Left ventricle myocardium inferior (tissue), 1 donor: ENCODE data around the gene ANO9. TPM values are rescaled to one million over a fixed set of nuclear protein-coding genes. Genes with fewer than 3 reads are reported as not detected.
"Not testable (repeated sequence)": the region's sequence is repeated elsewhere in the genome, so short reads cannot be mapped to it uniquely, and the experiment has no call there.

ENCODE experiments used
- DNase-seq: peaks from one replicate; pipeline ENCODE4 v3.0.0-alpha.2; 2020
- H3K27ac ChIP-seq: fragments of 200-600 bp; replicated peaks from 2 replicates; pipeline ENCODE4 v1.8.0; 2021
- H3K27me3 ChIP-seq: fragments of 200-600 bp; 2 replicates; pipeline ENCODE4 v1.8.0; 2021; ENCODE audit warnings: low read depth
- H3K36me3 ChIP-seq: fragments of 200-600 bp; 2 replicates; pipeline ENCODE4 v1.8.0; 2021
- H3K4me1 ChIP-seq: fragments of 200-600 bp; 2 replicates; pipeline ENCODE4 v1.8.0; 2021
- H3K4me3 ChIP-seq: fragments of 200-600 bp; 2 replicates; pipeline ENCODE4 v1.8.0; 2021; ENCODE audit warnings: mild to moderate bottlenecking, moderate library complexity
- H3K9me3 ChIP-seq: fragments of 200-600 bp; replicated peaks from 2 replicates; pipeline ENCODE4 v1.8.0; 2021
- intact Hi-C: fragments of 100-400 bp; cut with micrococcal nuclease; formaldehyde crosslinking; loops from one replicate; pipeline ENCODE4 v1.11.0; 2022
- total RNA-seq: library from RNA; stranded (reverse); fragmentation: NEBNext Ultra II Directional; extraction: Animal tissue kit (Norgen Biotek cat#: 25700); gene quantifications from one replicate; pipeline ENCODE4 v1.2.1, GENCODE V29; 2021
- TF ChIP-seq, protein P1 (sequence below): fragments of 200-600 bp; IDR thresholded peaks from 2 replicates; pipeline ENCODE4 v1.8.0; 2021; ENCODE audit warnings: antibody characterized with exemption, mild to moderate bottlenecking, borderline replicate concordance
- donor health status: DM: no; HTN: yes; CAD: no; lungs with severe emphysema.

Gene ANO9
- total RNA-seq, 1 donor from 2014 or later = 0.11 TPM

DNA sequence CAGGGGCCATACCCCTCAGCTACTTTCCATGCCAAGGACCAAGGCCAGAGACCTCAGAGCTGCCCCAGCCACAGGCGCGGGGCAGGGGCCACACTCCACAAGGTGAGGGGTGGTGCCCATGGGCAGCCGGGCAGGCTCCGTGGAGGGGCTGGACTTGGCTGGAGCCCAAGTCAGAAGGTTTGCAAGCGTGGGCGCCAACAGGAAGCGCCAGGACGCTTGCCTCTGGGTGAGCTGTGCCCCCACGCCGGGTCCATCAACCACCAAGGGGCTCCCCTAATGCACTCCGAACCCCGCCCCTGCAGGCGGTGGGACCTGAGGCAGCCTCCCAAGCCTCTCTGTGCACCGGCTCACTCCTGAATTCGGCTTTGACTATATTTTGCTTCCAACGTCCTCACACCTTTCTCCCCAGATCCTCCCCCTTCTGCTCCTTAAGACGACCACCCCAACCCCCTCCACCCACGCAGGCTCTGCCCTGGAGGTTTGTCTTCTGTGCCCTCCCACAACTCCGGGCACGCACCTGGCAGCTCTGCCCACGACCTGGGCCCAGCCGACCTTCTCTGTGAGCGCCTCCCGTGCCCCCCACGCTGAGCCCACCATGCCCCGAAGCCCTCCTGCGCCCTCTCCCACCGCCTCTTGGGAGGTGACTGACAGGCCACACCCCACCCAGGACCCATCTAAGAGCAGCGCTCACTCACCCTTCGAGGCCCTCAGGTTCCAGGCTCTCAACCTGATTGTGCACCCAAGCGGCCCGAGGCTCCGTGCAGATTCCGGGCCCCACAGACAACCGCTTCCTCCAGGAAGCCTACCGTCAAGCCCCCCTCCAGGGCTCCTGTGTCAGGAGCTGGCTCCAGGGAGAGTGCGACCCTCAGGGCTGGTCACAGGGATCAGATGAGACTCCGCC lies 50.4 kb downstream of the ANO9 start:
- Histone ChIP-seq H3K27me3 (peaks cover 48% of the 10 kb centered on the region), H3K27ac (no peak overlapping the region), H3K36me3 (no peaks in the 10 kb centered on the region), H3K4me1 (peaks cover 2% of the 10 kb centered on the region), H3K9me3 (peaks cover 11% of the 10 kb centered on the region), H3K4me3 (no peak overlapping the region)
- TF ChIP-seq, protein P1, sequence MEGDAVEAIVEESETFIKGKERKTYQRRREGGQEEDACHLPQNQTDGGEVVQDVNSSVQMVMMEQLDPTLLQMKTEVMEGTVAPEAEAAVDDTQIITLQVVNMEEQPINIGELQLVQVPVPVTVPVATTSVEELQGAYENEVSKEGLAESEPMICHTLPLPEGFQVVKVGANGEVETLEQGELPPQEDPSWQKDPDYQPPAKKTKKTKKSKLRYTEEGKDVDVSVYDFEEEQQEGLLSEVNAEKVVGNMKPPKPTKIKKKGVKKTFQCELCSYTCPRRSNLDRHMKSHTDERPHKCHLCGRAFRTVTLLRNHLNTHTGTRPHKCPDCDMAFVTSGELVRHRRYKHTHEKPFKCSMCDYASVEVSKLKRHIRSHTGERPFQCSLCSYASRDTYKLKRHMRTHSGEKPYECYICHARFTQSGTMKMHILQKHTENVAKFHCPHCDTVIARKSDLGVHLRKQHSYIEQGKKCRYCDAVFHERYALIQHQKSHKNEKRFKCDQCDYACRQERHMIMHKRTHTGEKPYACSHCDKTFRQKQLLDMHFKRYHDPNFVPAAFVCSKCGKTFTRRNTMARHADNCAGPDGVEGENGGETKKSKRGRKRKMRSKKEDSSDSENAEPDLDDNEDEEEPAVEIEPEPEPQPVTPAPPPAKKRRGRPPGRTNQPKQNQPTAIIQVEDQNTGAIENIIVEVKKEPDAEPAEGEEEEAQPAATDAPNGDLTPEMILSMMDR = no peak
- DNase-seq = no peak
- intact Hi-C loops = no loop called here

DNA sequence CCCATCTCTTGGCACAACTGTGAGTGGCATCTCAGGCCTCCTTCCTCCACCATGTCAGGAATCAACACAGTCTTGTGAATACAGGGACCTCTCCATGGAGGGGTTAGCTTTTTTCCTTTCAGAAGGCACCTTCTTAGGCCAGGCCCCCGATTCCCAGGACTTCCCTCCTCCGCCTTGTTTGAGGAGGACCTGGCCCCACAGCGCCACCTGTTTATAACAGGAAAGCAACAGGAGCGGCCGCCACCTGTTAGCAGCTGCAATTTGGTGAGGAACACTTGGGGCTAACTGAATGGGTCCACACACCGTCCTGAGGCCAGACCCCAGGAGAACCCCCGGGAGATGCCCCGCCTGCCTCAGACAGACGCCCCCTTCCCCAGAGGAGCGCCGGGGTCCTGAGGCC lies 51.6 kb downstream of the ANO9 start:
- Histone ChIP-seq H3K9me3 (peaks cover 15% of the 10 kb centered on the region), H3K36me3 (no peaks in the 10 kb centered on the region), H3K4me1 (no peaks in the 10 kb centered on the region), H3K27me3 (peaks cover 43% of the 10 kb centered on the region), H3K4me3 (no peak overlapping the region), H3K27ac (no peak overlapping the region)
- TF ChIP-seq, protein P1 = no peak
- intact Hi-C loops = no loop called here
- no peak for DNase-seq

DNA sequence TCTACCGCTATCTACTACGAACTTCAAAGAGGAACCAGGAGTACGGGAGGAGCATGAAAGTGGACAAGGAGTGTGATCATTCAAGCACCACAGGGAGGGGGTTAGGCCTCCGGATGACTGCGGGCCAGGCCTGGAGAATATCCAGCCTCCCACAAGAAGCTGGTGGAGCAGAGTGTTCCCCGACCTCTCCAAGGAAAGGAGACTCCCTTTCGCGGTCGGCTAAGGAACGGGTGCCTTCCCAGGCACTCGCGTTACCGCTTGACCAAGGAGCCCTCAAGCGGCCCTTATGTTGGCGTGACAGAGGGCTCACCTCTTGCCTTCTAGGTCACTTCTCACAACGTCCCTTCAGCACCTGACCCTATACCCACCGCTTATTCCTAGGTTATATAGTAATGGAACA lies 52.4 kb downstream of the ANO9 start:
- H3K36me3 ChIP-seq, H3K27ac ChIP-seq, H3K4me1 ChIP-seq, intact Hi-C loops, DNase-seq, H3K4me3 ChIP-seq: not testable (repeated sequence)
- Histone ChIP-seq H3K9me3 (peaks cover 15% of the 10 kb centered on the region), H3K27me3 (peaks cover 36% of the 10 kb centered on the region)

DNA sequence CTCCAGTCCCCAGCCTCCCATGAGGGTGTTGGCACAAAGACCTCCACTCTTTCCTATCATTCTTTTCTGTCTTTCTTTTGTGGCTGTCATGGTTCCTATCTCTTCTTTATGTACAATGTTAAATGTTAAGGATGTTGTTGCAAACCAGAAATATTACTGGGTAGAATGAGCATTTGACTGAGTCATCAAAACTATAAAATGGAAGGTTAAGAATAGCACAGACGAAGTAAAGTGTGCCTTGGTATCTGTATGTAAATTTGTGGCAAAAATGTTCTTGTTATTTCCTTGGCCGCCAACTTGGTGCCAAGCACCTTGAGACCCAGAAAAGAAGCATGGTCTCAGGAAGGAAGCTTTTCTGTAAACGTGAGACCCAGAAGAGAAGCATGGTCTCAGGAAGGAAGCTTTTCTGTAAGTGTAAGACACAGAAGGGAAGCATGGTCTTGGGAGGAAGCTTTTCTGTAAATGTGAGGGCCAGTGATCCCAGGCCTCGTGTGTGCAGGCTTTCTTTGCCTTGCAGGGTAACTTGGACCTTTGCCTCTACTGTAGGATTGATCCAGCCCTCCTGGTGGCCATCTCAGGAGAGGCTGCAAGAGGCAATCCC lies 54.5 kb downstream of the ANO9 start:
- Histone ChIP-seq H3K4me1 (no peaks in the 10 kb centered on the region), H3K4me3 (no peak overlapping the region), H3K36me3 (no peaks in the 10 kb centered on the region), H3K9me3 (peaks cover 15% of the 10 kb centered on the region), H3K27ac (no peak overlapping the region), H3K27me3 (peaks cover 16% of the 10 kb centered on the region)
- TF ChIP-seq, protein P1 = no peak
- intact Hi-C loops = no loop called here
- DNase-seq = no peak

DNA sequence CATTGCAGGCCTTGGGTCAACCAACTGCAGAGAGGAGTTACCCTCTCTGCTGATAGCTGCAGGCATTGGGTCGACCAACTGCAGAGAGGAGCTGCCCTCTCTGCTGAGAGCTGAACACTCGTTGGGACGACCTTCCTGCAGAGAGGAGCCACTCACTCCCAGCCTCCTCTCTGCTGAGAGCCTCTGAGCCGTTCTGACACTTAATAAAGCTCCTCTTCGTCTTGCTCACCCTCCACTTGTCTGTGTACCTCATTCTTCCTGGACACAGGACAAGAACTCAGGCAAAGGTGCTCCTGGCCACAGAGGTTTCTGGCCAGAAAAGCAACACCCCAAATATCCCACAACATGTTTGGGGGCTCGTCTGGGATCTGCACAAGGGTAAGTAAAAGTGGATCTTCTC lies 55.3 kb downstream of the ANO9 start:
- Histone ChIP-seq H3K9me3 (peaks cover 15% of the 10 kb centered on the region), H3K36me3 (no peaks in the 10 kb centered on the region), H3K4me1 (no peaks in the 10 kb centered on the region), H3K27ac (no peak overlapping the region), H3K4me3 (no peak overlapping the region), H3K27me3 (peaks cover 15% of the 10 kb centered on the region)
- DNase-seq = no peak
- intact Hi-C loops = no loop called here
- TF ChIP-seq, protein P1 = no peak
